HG03575 (cell line): Measurements from ENCODE around the gene ING4.
A peak's percentile ranks its signal among the peaks of the same experiment; 100 is the strongest.

ENCODE experiments used
- ATAC-seq: cut with Tn5 transposase; IDR thresholded peaks from one replicate; pipeline ENCODE4 v1.9.1; 2021; ENCODE audit not compliant: unreplicated experiment, insufficient number of reproducible peaks, low FRiP score; ENCODE audit errors: extremely low read depth

Gene ING4

GRCh38 chr12:6688999-6689882 lies 26.3 kb upstream of the ING4 start, which contains the start of gene ZNF384:
Gene ZNF384, minus strand, starts transcription at chr12:6689375. Its CDS starts 9,855 bp downstream, at chr12:6679520.
- ATAC-seq = peak; percentile 64

- ATAC-seq = no peak
Observed at GRCh38 chr12:6688543-6688998, 25.7 kb upstream of the ING4 start.

GRCh38 chr12:6685814-6686213 lies 22.9 kb upstream of the ING4 start:
- no peak for ATAC-seq

GRCh38 chr12:6684609-6685008 lies 21.7 kb upstream of the ING4 start:
- no peak for ATAC-seq

- ATAC-seq = no peak
Observed at GRCh38 chr12:6676962-6677361, 14.0 kb upstream of the ING4 start.

GRCh38 chr12:6672143-6672542 lies 9.2 kb upstream of the ING4 start:
- no peak for ATAC-seq

GRCh38 chr12:6667559-6668210 lies 4.8 kb upstream of the ING4 start:
- no peak for ATAC-seq

- ATAC-seq = no peak
Observed at GRCh38 chr12:6666211-6666610, 3.3 kb upstream of the ING4 start.

- ATAC-seq = no peak
Observed at GRCh38 chr12:6664902-6665301, 2.0 kb upstream of the ING4 start.

GRCh38 chr12:6662602-6662905 lies 365 bp downstream of the ING4 start:
- ATAC-seq = no peak

- ATAC-seq = no peak
Observed at GRCh38 chr12:6653987-6654386, 8.9 kb downstream of the ING4 start.

- ATAC-seq = no peak
Observed at GRCh38 chr12:6653342-6653741, 9.6 kb downstream of the ING4 start.

GRCh38 chr12:6652391-6652790 lies 10.5 kb downstream of the ING4 start:
- no peak for ATAC-seq

- no peak for ATAC-seq
Observed at GRCh38 chr12:6650832-6651231, 12.1 kb downstream of the ING4 start.

GRCh38 chr12:6647083-6647604 lies 15.8 kb downstream of the ING4 start, which contains the start of gene ACRBP:
Gene ACRBP, minus strand, starts transcription at chr12:6647432. Its CDS starts 66 bp downstream, at chr12:6647366.
- no peak for ATAC-seq

GRCh38 chr12:6646276-6647082 lies 16.4 kb downstream of the ING4 start:
- ATAC-seq = no peak

GRCh38 chr12:6644903-6645302 lies 18.0 kb downstream of the ING4 start:
- ATAC-seq = no peak

GRCh38 chr12:6644257-6644596 lies 18.7 kb downstream of the ING4 start:
- ATAC-seq = no peak

- ATAC-seq = no peak
Observed at GRCh38 chr12:6643569-6644256, 19.2 kb downstream of the ING4 start.
